Activated CD4-positive, alpha-beta T cell treated with anti-CD3 and anti-CD28 coated beads, Interleukin-2, Interleukin-4, amounts not matched to agents 100 ng/mL and 50 ng/mL, durations not matched to agents 16 hours and 8 hours (primary cell): ENCODE measurements around the gene CLIC1.

Source experiments
- DNase-seq: peaks from one replicate; pipeline ENCODE4 v3.0.0-alpha.2; 2020; ENCODE audit warnings: low spot score

CLIC1 gene

GRCh38 chr6:31701666-31702404, 34.5 kb downstream of the CLIC1 start:
- no peak for DNase-seq

DNA sequence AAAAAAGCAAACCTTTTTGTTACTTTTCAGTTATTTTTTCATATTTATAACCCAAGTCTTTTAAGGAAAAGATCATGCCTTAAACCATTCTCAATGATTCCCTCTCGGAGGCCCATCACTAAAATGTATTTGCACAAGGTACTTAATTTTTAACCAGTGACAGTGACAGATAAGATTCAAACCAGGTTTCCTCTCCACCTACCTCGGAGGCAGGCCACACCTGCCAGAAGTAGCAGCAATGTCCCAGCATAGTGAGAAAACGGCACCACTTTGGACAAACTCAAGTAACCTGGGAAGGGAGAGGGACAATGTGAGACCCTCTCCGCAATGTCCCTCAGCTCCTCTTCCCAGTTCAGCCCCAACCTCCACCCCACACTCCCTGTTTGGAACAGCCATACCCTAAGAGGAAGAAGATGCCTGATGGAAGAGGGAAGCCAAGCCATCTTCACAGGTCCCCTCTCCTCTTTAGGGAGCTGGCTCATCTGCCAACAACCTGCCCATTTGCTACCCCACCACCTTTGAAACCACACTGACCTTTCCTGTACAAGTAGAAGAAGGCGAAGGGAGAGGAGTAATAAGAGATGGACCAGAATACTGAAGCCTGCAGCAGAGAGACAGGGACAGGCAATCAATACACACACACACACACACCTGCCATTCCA, 35.5 kb downstream of the CLIC1 start:
- no peak for DNase-seq

DNA sequence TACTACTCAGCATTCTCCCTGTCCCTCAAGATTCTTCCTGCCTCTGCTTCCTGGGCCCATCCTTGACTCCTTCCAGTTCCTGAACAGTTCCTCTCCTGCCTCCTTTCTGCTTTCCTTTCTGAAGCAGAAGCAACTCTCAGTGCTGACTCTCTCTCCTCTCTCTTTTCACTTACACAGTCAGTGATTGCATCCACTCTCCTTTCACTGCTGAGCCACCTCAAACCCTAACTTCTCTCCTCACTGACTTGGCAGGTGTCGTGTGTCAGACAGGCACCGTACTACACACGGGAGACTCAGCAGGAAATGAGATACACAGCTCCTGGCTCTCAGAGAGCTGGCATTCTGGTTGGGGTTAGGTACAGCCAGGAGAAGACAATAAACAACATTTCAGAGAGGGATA, 38.8 kb downstream of the CLIC1 start:
- peak; percentile 9 for DNase-seq

GRCh38 chr6:31693535-31693934, 42.8 kb downstream of the CLIC1 start:
- DNase-seq = no peak

- DNase-seq = no peak
Observed at GRCh38 chr6:31692886-31693285, 43.4 kb downstream of the CLIC1 start.

- no peak for DNase-seq
Observed at GRCh38 chr6:31692353-31692752, 44.0 kb downstream of the CLIC1 start.

- DNase-seq = no peak
Observed at GRCh38 chr6:31691564-31692108, 44.7 kb downstream of the CLIC1 start.

DNA sequence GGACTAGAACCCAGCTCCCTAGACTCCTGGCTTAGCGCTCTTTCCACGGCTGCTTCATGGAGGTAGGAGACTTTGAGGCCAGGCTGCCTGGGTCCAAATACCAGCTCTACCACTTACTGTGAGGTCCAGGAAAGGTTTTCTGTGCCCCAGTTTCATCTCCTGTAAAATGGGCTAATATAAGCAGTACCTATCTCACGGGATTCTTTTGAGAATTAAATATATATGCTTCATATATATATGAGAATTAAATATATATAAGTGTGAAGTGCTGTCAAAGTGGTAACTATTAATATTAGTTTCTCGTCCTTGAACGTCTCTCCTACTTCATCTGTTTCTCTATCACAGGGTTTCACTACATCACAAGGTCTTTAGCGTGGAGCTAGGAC, 45.3 kb downstream of the CLIC1 start:
- no peak for DNase-seq

DNA sequence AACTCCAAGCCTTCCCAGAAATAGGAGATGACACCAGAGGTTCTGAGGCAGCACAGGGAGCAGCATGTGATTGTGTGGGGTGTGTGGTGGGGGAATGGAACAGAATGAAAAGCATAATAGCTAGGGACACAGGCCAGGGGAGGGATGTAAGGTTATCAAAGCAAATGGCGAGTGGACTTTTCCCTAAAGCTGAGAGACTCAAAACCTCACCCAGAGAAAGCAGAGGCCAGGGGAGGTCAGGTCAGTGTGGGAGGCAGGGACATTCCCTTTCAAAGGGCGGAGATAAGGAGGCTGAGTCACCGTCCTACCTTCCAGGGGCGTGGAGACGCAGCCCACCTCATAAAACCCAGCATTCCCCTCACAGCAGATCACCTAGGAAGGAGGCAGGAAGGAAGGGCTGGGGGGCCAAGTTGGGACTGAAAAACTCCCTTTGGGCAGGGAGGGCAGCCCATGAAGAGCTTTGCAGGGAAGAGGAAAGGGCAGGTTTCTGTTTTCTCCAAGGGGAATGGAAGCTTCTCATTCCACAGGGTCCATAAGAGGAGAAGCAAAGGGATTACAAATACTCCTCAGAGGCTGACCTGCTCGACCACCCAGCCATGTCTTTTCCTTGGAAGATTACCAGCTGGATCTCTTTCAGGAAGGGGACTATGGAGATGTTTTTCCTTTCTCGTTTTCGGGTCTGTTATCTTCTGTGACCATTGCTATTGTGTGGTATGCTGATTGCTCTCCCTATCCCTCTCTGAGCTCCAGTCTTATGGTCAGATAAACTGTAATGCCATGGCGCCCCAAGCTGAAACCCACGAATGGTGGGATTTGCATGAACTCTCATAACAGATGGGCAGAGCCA, 45.9 kb downstream of the CLIC1 start:
- no peak for DNase-seq

- no peak for DNase-seq
Observed at GRCh38 chr6:31689249-31690110, 46.9 kb downstream of the CLIC1 start.

DNA sequence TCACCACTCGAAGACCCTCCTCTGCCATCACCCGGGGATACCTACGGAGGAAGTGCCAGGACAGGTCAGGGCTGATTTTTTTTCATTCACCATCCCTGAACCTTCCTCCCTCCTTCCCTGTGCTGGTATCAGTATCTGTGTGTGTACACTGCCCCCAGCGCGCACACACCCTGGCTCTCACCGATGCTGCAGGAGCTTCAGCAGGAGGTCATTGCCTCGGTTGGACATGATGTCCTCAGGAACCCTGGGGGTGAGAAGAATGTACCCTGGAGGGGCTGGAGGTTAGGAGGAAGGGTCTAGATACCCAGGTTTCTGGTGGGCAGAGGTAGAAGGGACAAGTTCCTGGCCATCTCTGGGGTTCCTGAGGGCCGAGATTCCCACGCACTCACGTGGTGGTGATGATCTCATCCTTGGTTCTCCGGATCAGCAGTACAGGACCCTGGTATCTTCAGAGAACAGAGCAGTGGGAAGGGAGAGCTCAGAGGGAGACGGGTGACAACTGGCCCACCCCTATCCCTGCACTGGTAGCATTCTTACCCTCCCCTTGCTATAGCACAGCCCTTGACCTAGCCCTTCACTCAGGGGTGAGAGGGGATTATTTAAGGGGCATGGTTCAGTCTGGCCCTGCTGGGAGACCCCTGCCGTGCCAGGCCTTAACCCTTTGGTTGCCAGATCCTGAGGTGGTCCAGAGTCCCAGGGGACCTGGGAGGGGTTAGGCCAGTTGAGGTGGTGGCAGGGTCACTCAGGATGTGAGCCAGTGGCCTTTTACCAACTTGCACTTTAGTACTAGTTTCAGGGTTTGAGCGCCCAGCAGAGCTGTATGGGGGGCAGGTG, 48.3 kb downstream of the CLIC1 start:
- no peak for DNase-seq

GRCh38 chr6:31687321-31687720, 49.0 kb downstream of the CLIC1 start:
- no peak for DNase-seq

GRCh38 chr6:31686483-31686882, 49.8 kb downstream of the CLIC1 start:
- DNase-seq = no peak

GRCh38 chr6:31683591-31683990, 52.7 kb downstream of the CLIC1 start:
- no peak for DNase-seq

- no peak for DNase-seq
Observed at GRCh38 chr6:31681135-31681671, 55.1 kb downstream of the CLIC1 start.
